ENCODE data around the gene TMCC3. TPM values are rescaled to one million over a fixed set of nuclear protein-coding genes. Genes with fewer than 3 reads are reported as not detected.
"Not testable (repeated sequence)": the region's sequence is repeated elsewhere in the genome, so short reads cannot be mapped to it uniquely, and the experiment has no call there.

Gene TMCC3
- total and polyA plus RNA-seq, 2 donors from 2014 or later, result 6.7 to 14.7 TPM

DNA sequence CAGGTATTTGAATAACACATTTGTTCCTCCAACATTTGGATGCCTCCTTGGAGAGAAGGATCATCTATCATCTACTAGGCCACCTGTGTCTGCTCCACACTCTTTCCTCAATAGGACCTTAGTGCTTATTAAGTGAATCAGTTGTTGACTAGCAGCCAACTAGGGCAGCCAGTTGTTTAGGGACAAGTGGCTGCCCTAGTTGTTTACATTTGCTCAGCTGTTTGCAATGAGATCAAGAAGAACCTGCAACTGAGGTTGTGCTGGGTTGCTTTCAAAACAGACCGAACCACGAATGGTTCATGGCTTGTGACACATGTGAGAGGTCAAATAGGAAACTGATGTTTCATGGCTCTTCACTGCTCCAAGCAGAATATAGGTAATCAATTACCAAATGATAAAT, 53.8 kb downstream of the TMCC3 start:
- Histone ChIP-seq H3K27me3 (ENCODE audit: control insufficient read depth, insufficient read depth, low read length) (no peaks in the 10 kb centered on the region), H3K4me1 (ENCODE audit: control insufficient read depth in 2 of 3, insufficient read depth in 2 of 3, low read depth in 1 of 3, low read length in 3 of 3) (no peaks in the 10 kb centered on the region), H3K4me3 (ENCODE audit: low read length in 3 of 3) (no peak overlapping the region), H3K36me3 (ENCODE audit: control insufficient read depth in 2 of 3, insufficient read depth in 3 of 3, low read length in 3 of 3) (no peaks in the 10 kb centered on the region), H3K27ac (ENCODE audit: low read depth in 2 of 2, low read length in 2 of 2) (no peak overlapping the region), H3K9ac (ENCODE audit: low read length in 3 of 3) (no peak overlapping the region), H3K9me3 (ENCODE audit: control insufficient read depth in 2 of 3, insufficient read depth in 1 of 3, low read length in 3 of 3) (no peaks in the 10 kb centered on the region)
- FAIRE-seq (no peak), DNase-seq (no peak)
- TF ChIP-seq, protein P1, sequence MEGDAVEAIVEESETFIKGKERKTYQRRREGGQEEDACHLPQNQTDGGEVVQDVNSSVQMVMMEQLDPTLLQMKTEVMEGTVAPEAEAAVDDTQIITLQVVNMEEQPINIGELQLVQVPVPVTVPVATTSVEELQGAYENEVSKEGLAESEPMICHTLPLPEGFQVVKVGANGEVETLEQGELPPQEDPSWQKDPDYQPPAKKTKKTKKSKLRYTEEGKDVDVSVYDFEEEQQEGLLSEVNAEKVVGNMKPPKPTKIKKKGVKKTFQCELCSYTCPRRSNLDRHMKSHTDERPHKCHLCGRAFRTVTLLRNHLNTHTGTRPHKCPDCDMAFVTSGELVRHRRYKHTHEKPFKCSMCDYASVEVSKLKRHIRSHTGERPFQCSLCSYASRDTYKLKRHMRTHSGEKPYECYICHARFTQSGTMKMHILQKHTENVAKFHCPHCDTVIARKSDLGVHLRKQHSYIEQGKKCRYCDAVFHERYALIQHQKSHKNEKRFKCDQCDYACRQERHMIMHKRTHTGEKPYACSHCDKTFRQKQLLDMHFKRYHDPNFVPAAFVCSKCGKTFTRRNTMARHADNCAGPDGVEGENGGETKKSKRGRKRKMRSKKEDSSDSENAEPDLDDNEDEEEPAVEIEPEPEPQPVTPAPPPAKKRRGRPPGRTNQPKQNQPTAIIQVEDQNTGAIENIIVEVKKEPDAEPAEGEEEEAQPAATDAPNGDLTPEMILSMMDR (IDR thresholded peaks at IDR 0.05; ENCODE audit: borderline replicate concordance, extremely low read depth, insufficient read depth), result no peak
- intact Hi-C loops (cut with DNase I), result no loop called here

DNA sequence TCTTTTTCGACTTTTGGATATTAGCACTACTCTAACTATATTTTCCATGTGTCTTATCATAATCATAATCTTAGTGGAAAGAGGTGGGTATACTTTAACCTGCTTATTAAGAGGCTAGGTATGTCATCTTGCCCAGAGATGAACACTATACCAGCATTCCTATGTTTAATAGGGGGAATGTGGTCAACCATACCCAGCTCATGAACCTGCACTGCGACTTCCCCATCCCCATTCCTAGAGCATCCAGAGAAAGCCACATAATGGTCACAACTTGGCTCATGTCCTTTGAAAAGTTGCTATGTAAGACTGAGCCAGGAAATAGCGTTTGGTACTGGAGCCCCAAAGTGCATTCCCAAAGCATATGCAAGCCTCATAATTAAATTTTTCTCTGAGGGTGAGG, 55.2 kb downstream of the TMCC3 start:
- Histone ChIP-seq H3K9ac (ENCODE audit: low read length in 3 of 3) (no peak overlapping the region), H3K27me3 (ENCODE audit: control insufficient read depth, insufficient read depth, low read length) (no peaks in the 10 kb centered on the region), H3K4me1 (ENCODE audit: control insufficient read depth in 2 of 3, insufficient read depth in 2 of 3, low read depth in 1 of 3, low read length in 3 of 3) (no peaks in the 10 kb centered on the region), H3K27ac (ENCODE audit: low read depth in 2 of 2, low read length in 2 of 2) (no peak overlapping the region), H3K36me3 (ENCODE audit: control insufficient read depth in 2 of 3, insufficient read depth in 3 of 3, low read length in 3 of 3) (no peaks in the 10 kb centered on the region), H3K4me3 (ENCODE audit: low read length in 3 of 3) (no peak overlapping the region), H3K9me3 (ENCODE audit: control insufficient read depth in 2 of 3, insufficient read depth in 1 of 3, low read length in 3 of 3) (no peaks in the 10 kb centered on the region)
- intact Hi-C loops (cut with DNase I), result no loop called here
- no peak for FAIRE-seq
- no peak for DNase-seq
- TF ChIP-seq, protein P1 (IDR thresholded peaks at IDR 0.05; ENCODE audit: borderline replicate concordance, extremely low read depth, insufficient read depth), result no peak

DNA sequence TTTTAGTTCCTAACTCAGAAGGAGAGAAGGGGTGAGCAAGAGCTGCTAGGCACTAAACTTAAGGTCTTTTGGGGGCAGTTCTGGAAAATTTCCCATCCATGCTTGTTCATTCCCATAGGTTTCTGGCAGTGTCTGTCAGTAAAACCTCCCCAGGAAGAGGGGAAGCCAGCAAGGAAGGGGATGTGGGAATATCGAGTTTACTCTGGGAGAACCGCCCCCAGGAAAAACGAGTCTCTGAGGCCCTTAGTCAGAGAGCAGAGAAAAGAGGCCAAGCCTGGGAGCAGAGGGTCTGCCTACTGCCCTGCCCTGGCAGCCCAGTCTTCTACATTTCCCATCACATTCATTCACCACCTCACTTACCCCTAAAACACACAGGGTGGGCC, 55.9 kb downstream of the TMCC3 start:
- no peak for FAIRE-seq
- H3K9ac ChIP-seq (ENCODE audit: low read length in 3 of 3), result no peak overlapping the region
- TF ChIP-seq, protein P1 (IDR thresholded peaks at IDR 0.05; ENCODE audit: borderline replicate concordance, extremely low read depth, insufficient read depth), result no peak
- intact Hi-C loops (cut with DNase I), result no loop called here
- peak in 1 of 5 donors; percentile 25 for DNase-seq
- H3K36me3 ChIP-seq (ENCODE audit: control insufficient read depth in 2 of 3, insufficient read depth in 3 of 3, low read length in 3 of 3), result no peaks in the 10 kb centered on the region
- no peak overlapping the region for H3K4me3 ChIP-seq (ENCODE audit: low read length in 3 of 3)
- no peaks in the 10 kb centered on the region for H3K9me3 ChIP-seq (ENCODE audit: control insufficient read depth in 2 of 3, insufficient read depth in 1 of 3, low read length in 3 of 3)
- H3K4me1 ChIP-seq (ENCODE audit: control insufficient read depth in 2 of 3, insufficient read depth in 2 of 3, low read depth in 1 of 3, low read length in 3 of 3), result no peaks in the 10 kb centered on the region
- H3K27me3 ChIP-seq (ENCODE audit: control insufficient read depth, insufficient read depth, low read length), result no peaks in the 10 kb centered on the region
- no peak overlapping the region for H3K27ac ChIP-seq (ENCODE audit: low read depth in 2 of 2, low read length in 2 of 2)

DNA sequence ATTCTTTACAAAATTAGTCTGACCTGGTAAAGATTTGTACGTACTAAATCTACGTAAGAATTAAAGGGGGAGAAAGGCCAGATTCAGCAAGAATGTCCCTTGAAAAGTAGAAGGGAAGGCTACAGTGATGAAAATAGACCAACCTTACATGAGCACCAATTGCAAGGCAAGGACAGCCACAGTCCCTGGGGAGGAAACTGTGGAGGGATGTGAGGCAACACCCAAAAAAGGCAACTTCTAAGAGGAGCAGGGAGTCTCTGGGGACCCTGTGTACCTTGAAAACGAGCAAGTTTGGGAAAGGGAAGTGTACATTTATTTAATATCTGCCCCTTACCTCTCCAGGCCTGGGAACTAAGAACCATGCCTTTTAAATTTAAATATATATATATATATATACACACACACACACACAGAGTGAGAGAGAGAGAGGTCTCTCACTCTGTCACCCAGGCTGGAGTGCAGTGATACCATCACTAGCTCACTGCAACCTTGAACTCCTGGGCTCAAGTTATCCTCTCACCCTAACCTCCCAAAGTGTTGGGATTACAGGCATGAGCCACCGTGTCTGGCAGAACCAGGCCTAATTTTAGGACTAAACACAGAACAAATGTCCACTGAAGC, 56.4 kb downstream of the TMCC3 start:
- Histone ChIP-seq H3K4me3 (ENCODE audit: low read length in 3 of 3) (no peak overlapping the region), H3K27ac (ENCODE audit: low read depth in 2 of 2, low read length in 2 of 2) (no peak overlapping the region), H3K4me1 (ENCODE audit: control insufficient read depth in 2 of 3, insufficient read depth in 2 of 3, low read depth in 1 of 3, low read length in 3 of 3) (no peaks in the 10 kb centered on the region), H3K9me3 (ENCODE audit: control insufficient read depth in 2 of 3, insufficient read depth in 1 of 3, low read length in 3 of 3) (no peaks in the 10 kb centered on the region), H3K36me3 (ENCODE audit: control insufficient read depth in 2 of 3, insufficient read depth in 3 of 3, low read length in 3 of 3) (no peaks in the 10 kb centered on the region), H3K27me3 (ENCODE audit: control insufficient read depth, insufficient read depth, low read length) (no peaks in the 10 kb centered on the region), H3K9ac (ENCODE audit: low read length in 3 of 3) (no peak overlapping the region)
- no peak for FAIRE-seq
- DNase-seq, result no peak
- TF ChIP-seq, protein P1 (IDR thresholded peaks at IDR 0.05; ENCODE audit: borderline replicate concordance, extremely low read depth, insufficient read depth), result no peak
- intact Hi-C loops (cut with DNase I), result no loop called here

DNA sequence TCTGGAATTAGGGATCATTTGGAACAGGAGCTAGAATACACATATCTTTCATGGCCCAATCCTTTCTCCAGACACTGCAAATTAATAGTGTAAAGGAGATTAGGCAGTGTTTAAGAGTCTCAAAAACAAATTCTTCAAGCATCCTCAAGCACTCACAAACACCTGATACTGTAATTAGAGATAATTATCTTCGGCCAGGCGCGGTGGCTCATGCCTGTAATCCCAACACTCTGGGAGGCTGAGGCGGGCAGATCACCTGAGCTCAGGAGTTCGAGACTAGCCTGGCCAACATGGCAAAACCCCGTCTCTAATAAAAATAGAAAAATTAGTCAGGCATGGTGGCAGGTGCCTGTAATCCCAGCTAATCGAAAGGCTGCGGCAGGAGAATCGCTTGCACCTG, 57.6 kb downstream of the TMCC3 start:
- H3K4me3 ChIP-seq (ENCODE audit: low read length in 3 of 3); intact Hi-C loops (cut with DNase I); H3K4me1 ChIP-seq (ENCODE audit: control insufficient read depth in 2 of 3, insufficient read depth in 2 of 3, low read depth in 1 of 3, low read length in 3 of 3); H3K9ac ChIP-seq (ENCODE audit: low read length in 3 of 3); H3K27me3 ChIP-seq (ENCODE audit: control insufficient read depth, insufficient read depth, low read length); DNase-seq; FAIRE-seq; H3K27ac ChIP-seq (ENCODE audit: low read depth in 2 of 2, low read length in 2 of 2); H3K36me3 ChIP-seq (ENCODE audit: control insufficient read depth in 2 of 3, insufficient read depth in 3 of 3, low read length in 3 of 3); H3K9me3 ChIP-seq (ENCODE audit: control insufficient read depth in 2 of 3, insufficient read depth in 1 of 3, low read length in 3 of 3): not testable (repeated sequence)
